ENCODE results near the gene ERMARD.

- no peak for TF ChIP-seq CTCF (IDR thresholded peaks at IDR 0.05; ENCODE audit: low read depth, low read length)
- TF ChIP-seq POLR2A (IDR thresholded peaks at IDR 0.05; ENCODE audit: extremely low read depth, insufficient read length), result no peak
- TF ChIP-seq MAX (IDR thresholded peaks at IDR 0.05; ENCODE audit: low read depth, low read length), result no peak
- TF ChIP-seq MYC (IDR thresholded peaks at IDR 0.05; ENCODE audit: low read depth, low read length), result no peak
Observed at GRCh38 chr6:169723991-169724493, 27.4 kb upstream of the ERMARD start.

Data from NB4 (cell line).